Right lobe of liver (tissue), 6 donors: Measurements from ENCODE around the gene AGO4. TPM values are rescaled to one million over a fixed set of nuclear protein-coding genes. Genes with fewer than 3 reads are reported as not detected.

ENCODE experiments used
- ATAC-seq, 4 donors: fragments of 200-7000 bp; cut with Tn5 transposase; one replicate each; pipeline ENCODE4 v1.9.1; 2020; ENCODE audit warnings: mild to moderate bottlenecking in 4 of 4, moderate library complexity in 4 of 4
- DNase-seq, 3 donors: peaks; one replicate each; pipeline ENCODE4 v3.0.0-alpha.2; 2020
- H3K27ac ChIP-seq, 3 donors: fragments of 200-600 bp; one replicate each; pipeline ENCODE4 v1.8.0; 2022
- H3K27me3 ChIP-seq, 2 donors: fragments of 200-600 bp; one replicate each; pipeline ENCODE4 v1.8.0; 2022
- H3K36me3 ChIP-seq, 4 donors: fragments of 200-600 bp; sonication (generic) in 1 of 4; one replicate each; pipeline versions ENCODE4 v1.5.1 to v1.8.0; 2017 to 2022; ENCODE audit warnings: control low read depth in 1 of 4
- H3K4me1 ChIP-seq, 4 donors: fragments of 200-600 bp; sonication (generic) in 1 of 4; one replicate each; pipeline versions ENCODE4 v1.5.1 to v1.8.0; 2017 to 2022; ENCODE audit warnings: control low read depth in 1 of 4
- H3K4me3 ChIP-seq, 3 donors: fragments of 200-600 bp; one replicate each; pipeline ENCODE4 v1.8.0; 2022
- H3K9me3 ChIP-seq, 4 donors: fragments of 200-600 bp; sonication (generic) in 1 of 4; one replicate each; pipeline versions ENCODE4 v1.5.1 to v1.8.0; 2017 to 2022; ENCODE audit warnings: control low read depth in 1 of 4
- CTCF ChIP-seq, 4 donors: fragments of 200-600 bp in 3 of 4; fragments of 450-650 bp in 1 of 4; IDR thresholded peaks; one replicate each; pipeline versions ENCODE4 v1.5.1 to v1.8.0; 2016 to 2022; ENCODE audit warnings: antibody characterized with exemption in 4 of 4, mild to moderate bottlenecking in 2 of 4
- POLR2A ChIP-seq: fragments of 450-650 bp; IDR thresholded peaks from one replicate; pipeline ENCODE4 v1.6.1; 2017; ENCODE audit warnings: antibody characterized with exemption, mild to moderate bottlenecking
- WGBS: methylation state at CpG from one replicate; pipeline ENCODE4 v1.1.6; 2018; ENCODE audit warnings: low coverage, low lambda C conversion rate; ENCODE audit not compliant: insufficient coverage; ENCODE audit errors: missing lambda C conversion rate; 5-methylcytosine and 5-hydroxymethylcytosine counted together
- intact Hi-C, 2 donors: fragments of 100-400 bp; cut with DNase I; formaldehyde crosslinking; loops; one replicate each; pipeline versions ENCODE4 v1.11.2 to v1.14.1; 2022
- total RNA-seq, 6 experiments: library from RNA; depleted of rRNA in 2 of 6; stranded (reverse); fragments of >200 nt in 2 of 6; fragmentation: NEBNext Ultra II Directional in 3 of 6; extraction: Animal tissue kit (Norgen Biotek cat#: 25700) in 3 of 6; gene quantifications; one replicate each; pipeline versions ENCODE4 v1.1.0 to v1.2.4, GENCODE V29; 2016 to 2023
- donor health status: DM: no; HTN: yes; CAD: no.
- donor health status: DM: no; HTN: no; CAD: no.
- donor health status: DM: no; HTN: no; CAD: no.
- donor health status: DM: no; HTN: yes; CAD: no.
- donor health status: DM: no; HTN: yes; CAD: no.

The AGO4 gene
- total RNA-seq, 6 experiments from 2014 or later = 6.5 to 10.4 (median 7.7) TPM

- peaks cover 0 to 48% (median 5%) of the 10 kb centered on the region in 4 donors for H3K36me3 ChIP-seq
- H3K27ac ChIP-seq = no peak overlapping the region
- DNase-seq = no peak
- no peaks in the 10 kb centered on the region for H3K27me3 ChIP-seq
- ATAC-seq = no peak
- 64% methylated on average over 1 of the region's 1 CpG for WGBS
- intact Hi-C loops = no loop called here
- H3K4me3 ChIP-seq = no peak overlapping the region
- TF ChIP-seq POLR2A = no peak
- TF ChIP-seq CTCF (IDR thresholded peaks at IDR 0.05) = no peak
- no peaks in the 10 kb centered on the region for H3K4me1 ChIP-seq
- no peaks in the 10 kb centered on the region for H3K9me3 ChIP-seq
Observed at GRCh38 chr1:35844826-35845225, 37.0 kb downstream of the AGO4 start.

- intact Hi-C loops = no loop called here
Observed at GRCh38 chr1:35845766-35846165, 38.0 kb downstream of the AGO4 start.

GRCh38 chr1:35847935-35848565, 40.2 kb downstream of the AGO4 start:
- H3K4me1 ChIP-seq = no peaks in the 10 kb centered on the region
- TF ChIP-seq POLR2A = no peak
- TF ChIP-seq CTCF (IDR thresholded peaks at IDR 0.05) = no peak
- peaks cover 0 to 45% (median 6%) of the 10 kb centered on the region in 4 donors for H3K36me3 ChIP-seq
- intact Hi-C loops = no loop called here
- no peaks in the 10 kb centered on the region for H3K27me3 ChIP-seq
- H3K4me3 ChIP-seq = no peak overlapping the region
- H3K9me3 ChIP-seq = no peaks in the 10 kb centered on the region
- WGBS = 90% methylated on average over 1 of the region's 1 CpG
- ATAC-seq = no peak
- DNase-seq = no peak
- H3K27ac ChIP-seq = no peak overlapping the region

More at GRCh38 chr1:35845766-35846165, 38.0 kb downstream of the AGO4 start:
- Histone ChIP-seq H3K9me3 (no peaks in the 10 kb centered on the region), H3K4me1 (no peaks in the 10 kb centered on the region), H3K27ac (no peak overlapping the region), H3K4me3 (no peak overlapping the region), H3K27me3 (no peaks in the 10 kb centered on the region), H3K36me3 (peaks cover 0 to 48% (median 7%) of the 10 kb centered on the region in 4 donors)
- ATAC-seq = no peak
- TF ChIP-seq CTCF (IDR thresholded peaks at IDR 0.05) = no peak
- no peak for TF ChIP-seq POLR2A
- 42% methylated on average over 1 of the region's 1 CpG for WGBS
- DNase-seq = no peak

- intact Hi-C loops = no loop called here
- ATAC-seq = no peak
- Histone ChIP-seq H3K27me3 (no peaks in the 10 kb centered on the region), H3K27ac (no peak overlapping the region), H3K4me3 (no peak overlapping the region), H3K4me1 (no peaks in the 10 kb centered on the region), H3K36me3 (peaks cover 0 to 57% (median 7%) of the 10 kb centered on the region in 4 donors), H3K9me3 (no peaks in the 10 kb centered on the region)
- TF ChIP-seq CTCF (IDR thresholded peaks at IDR 0.05) = no peak
- DNase-seq = no peak
- WGBS = 88% methylated on average over 2 of the region's 2 CpGs
Observed at GRCh38 chr1:35850051-35850450, 42.2 kb downstream of the AGO4 start.
